ENCODE results near the gene LETMD1. TPM values are rescaled to one million over a fixed set of nuclear protein-coding genes. Genes with fewer than 3 reads are reported as not detected.

LETMD1 gene
- total and polyA plus RNA-seq, 2 of the 13 experiments (the other 11 are each of a cell fraction or from before 2014, with no cell fraction given): 43.3 to 87.7 TPM

GRCh38 chr12:51051787-51052186 is 3.7 kb downstream of the LETMD1 start (continued):
- TF ChIP-seq SRY (CRISPR knock-in tag; IDR thresholded peaks at IDR 0.05) (no peak), ZNF709 (CRISPR knock-in tag; IDR thresholded peaks at IDR 0.05) (no peak), TEAD3 (CRISPR knock-in tag; optimal IDR thresholded peaks at IDR 0.05; ENCODE audit: borderline replicate concordance) (no peak)

DNA sequence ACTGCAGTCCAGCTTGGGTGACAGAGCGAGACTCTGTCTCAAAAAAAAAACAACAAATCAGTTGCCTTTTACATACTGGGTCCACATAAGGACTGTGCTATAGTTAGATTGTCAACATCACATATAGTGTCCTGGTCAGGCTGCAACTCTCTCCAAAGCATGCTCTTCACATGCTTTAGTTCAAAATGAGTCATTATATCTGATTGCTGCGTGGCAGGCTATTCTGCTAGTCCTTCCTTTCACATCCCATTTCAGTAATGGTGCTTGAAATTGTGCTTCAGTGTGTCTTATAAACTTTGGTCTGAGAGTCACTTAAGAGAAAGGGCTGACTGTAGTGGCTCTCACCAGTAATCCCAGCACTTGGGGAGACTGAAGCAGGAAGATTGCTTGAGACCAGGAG is 6.9 kb downstream of the LETMD1 start:
- Histone ChIP-seq H3K27me3 (ENCODE audit: control insufficient read depth in 1 of 2, insufficient read depth in 2 of 2, low read length in 2 of 2) (no peaks in the 10 kb centered on the region), H3K4me3 (replicated peaks in 1 of 3; ENCODE audit: insufficient read depth in 1 of 3, low read depth in 2 of 3, low read length in 3 of 3) (no peak overlapping the region), H3K4me2 (ENCODE audit: low read depth, low read length) (no peak overlapping the region), H2AFZ (ENCODE audit: low read length) (no peak overlapping the region), H3K4me1 (ENCODE audit: insufficient read depth, low read length) (peaks cover 4% of the 10 kb centered on the region), H3K9ac (ENCODE audit: insufficient read depth, low read depth, low read length) (no peak overlapping the region), H3K9me3 (ENCODE audit: low read length) (no peaks in the 10 kb centered on the region), H3K27ac (ENCODE audit: extremely low read length, insufficient read depth, low read length) (no peak overlapping the region), H3K79me2 (ENCODE audit: insufficient read depth, low read length) (no peaks in the 10 kb centered on the region), H3K36me3 (replicated peaks in 1 of 2; ENCODE audit: control insufficient read depth in 1 of 2, insufficient read depth in 2 of 2, low read length in 2 of 2) (peaks cover 19 to 58% of the 10 kb centered on the region in 2 experiments), H4K20me1 (ENCODE audit: insufficient read depth, low read length) (no peaks in the 10 kb centered on the region)
- no peak for FAIRE-seq
- 100% methylated on average over 2 of the region's 2 CpGs for WGBS (ENCODE audit: low lambda C conversion rate)
- ChIA-PET POLR2A (interaction anchor here (0.6 kb wide), 1 partner anchor 71 kb away, joined by 3 read pairs; no protein-coding TSS in a partner anchor), CTCF (ENCODE audit: low intra/inter-chr PET ratio, low total read pairs) (no interaction called here)
- in situ Hi-C loops (cut with HindIII; ENCODE audit: extremely low pct_ligation_motif_present, low pct_unique_long_range_greater_than_20kb) (no loop called here), intact Hi-C loops (cut with micrococcal nuclease; ENCODE audit: unreplicated experiment) (no loop called here)
- no TSS peak for BruUV-seq (replicated peaks)
- no peak for DNase-seq (ENCODE audit: low spot score)
- ATAC-seq: no peak
- TF ChIP-seq HOXA7 (CRISPR knock-in tag; IDR thresholded peaks at IDR 0.05): no peak
- TF ChIP-seq, protein P1, sequence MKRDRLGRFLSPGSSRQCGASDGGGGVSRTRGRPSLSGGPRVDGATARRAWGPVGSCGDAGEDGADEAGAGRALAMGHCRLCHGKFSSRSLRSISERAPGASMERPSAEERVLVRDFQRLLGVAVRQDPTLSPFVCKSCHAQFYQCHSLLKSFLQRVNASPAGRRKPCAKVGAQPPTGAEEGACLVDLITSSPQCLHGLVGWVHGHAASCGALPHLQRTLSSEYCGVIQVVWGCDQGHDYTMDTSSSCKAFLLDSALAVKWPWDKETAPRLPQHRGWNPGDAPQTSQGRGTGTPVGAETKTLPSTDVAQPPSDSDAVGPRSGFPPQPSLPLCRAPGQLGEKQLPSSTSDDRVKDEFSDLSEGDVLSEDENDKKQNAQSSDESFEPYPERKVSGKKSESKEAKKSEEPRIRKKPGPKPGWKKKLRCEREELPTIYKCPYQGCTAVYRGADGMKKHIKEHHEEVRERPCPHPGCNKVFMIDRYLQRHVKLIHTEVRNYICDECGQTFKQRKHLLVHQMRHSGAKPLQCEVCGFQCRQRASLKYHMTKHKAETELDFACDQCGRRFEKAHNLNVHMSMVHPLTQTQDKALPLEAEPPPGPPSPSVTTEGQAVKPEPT (CRISPR knock-in tag; IDR thresholded peaks at IDR 0.05; ENCODE audit: low read depth): no peak
- no peak for TF ChIP-seq ZNF614 (CRISPR knock-in tag; IDR thresholded peaks at IDR 0.05; ENCODE audit: borderline replicate concordance)
- TF ChIP-seq ZNF788 (CRISPR knock-in tag; IDR thresholded peaks at IDR 0.05; ENCODE audit: borderline replicate concordance): no peak
- no peak for TF ChIP-seq FOXA1 (IDR thresholded peaks at IDR 0.05)
- TF ChIP-seq FOXA1 (CRISPR knock-in tag; IDR thresholded peaks at IDR 0.05): no peak
- TF ChIP-seq ZNF382 (CRISPR knock-in tag; IDR thresholded peaks at IDR 0.05; ENCODE audit: borderline replicate concordance): no peak
- no peak for TF ChIP-seq CEBPZ (IDR thresholded peaks at IDR 0.05; ENCODE audit: low read length)
- TF ChIP-seq SRF (IDR thresholded peaks at IDR 0.05; ENCODE audit: low read depth, low read length): no peak
- no peak for TF ChIP-seq ZBTB21 (CRISPR knock-in tag; IDR thresholded peaks at IDR 0.05)
- no peak for TF ChIP-seq ZNF225 (CRISPR knock-in tag; IDR thresholded peaks at IDR 0.05)
- no peak for TF ChIP-seq MNT (IDR thresholded peaks at IDR 0.05)
- TF ChIP-seq SP5 (CRISPR knock-in tag; IDR thresholded peaks at IDR 0.05; ENCODE audit: borderline replicate concordance, low read depth): no peak
- TF ChIP-seq ZNF510 (CRISPR knock-in tag; IDR thresholded peaks at IDR 0.05; ENCODE audit: low read depth): no peak
- no peak for TF ChIP-seq KAT7 (CRISPR knock-in tag; IDR thresholded peaks at IDR 0.05; ENCODE audit: borderline replicate concordance)
